ENCODE results near the gene CFAP45.

CFAP45 gene

GRCh38 chr1:159935719-159936272 lies 35.8 kb upstream of the CFAP45 start:
- no peak for DNase-seq

- no peak for DNase-seq
Observed at GRCh38 chr1:159935305-159935704, 35.3 kb upstream of the CFAP45 start.

- DNase-seq, result no peak
Observed at GRCh38 chr1:159934136-159935039, 34.4 kb upstream of the CFAP45 start.

GRCh38 chr1:159933347-159933746 lies 33.4 kb upstream of the CFAP45 start:
- no peak for DNase-seq

GRCh38 chr1:159932296-159933285 lies 32.6 kb upstream of the CFAP45 start:
- DNase-seq, result no peak

- no peak for DNase-seq
Observed at GRCh38 chr1:159931795-159932173, 31.8 kb upstream of the CFAP45 start.

GRCh38 chr1:159931101-159931794 lies 31.3 kb upstream of the CFAP45 start:
- DNase-seq, result no peak

- DNase-seq, result no peak
Observed at GRCh38 chr1:159930634-159931033, 30.7 kb upstream of the CFAP45 start.

- no peak for DNase-seq
Observed at GRCh38 chr1:159930216-159930615, 30.3 kb upstream of the CFAP45 start.

- DNase-seq, result no peak
Observed at GRCh38 chr1:159929155-159930051, 29.4 kb upstream of the CFAP45 start.

- no peak for DNase-seq
Observed at GRCh38 chr1:159928491-159929050, 28.6 kb upstream of the CFAP45 start.

- DNase-seq, result no peak
Observed at GRCh38 chr1:159927849-159928431, 28.0 kb upstream of the CFAP45 start.

- DNase-seq, result no peak
Observed at GRCh38 chr1:159927211-159927848, 27.4 kb upstream of the CFAP45 start.

GRCh38 chr1:159925719-159926078 lies 25.7 kb upstream of the CFAP45 start:
- DNase-seq, result no peak

- peak; percentile 91 for DNase-seq
Observed at GRCh38 chr1:159924791-159925718, 25.1 kb upstream of the CFAP45 start, which contains the start of gene TAGLN2. Gene TAGLN2, minus strand, starts transcription at chr1:159925507. Its CDS starts 4,998 bp downstream, at chr1:159920509.

- peak; percentile 59 for DNase-seq
Observed at GRCh38 chr1:159924025-159924790, 24.2 kb upstream of the CFAP45 start.

GRCh38 chr1:159923203-159924024 lies 23.4 kb upstream of the CFAP45 start:
- peak; percentile 82 for DNase-seq
